Esophagus muscularis mucosa (tissue), 4 donors: Measurements from ENCODE around the gene EFCAB12. TPM values are rescaled to one million over a fixed set of nuclear protein-coding genes. Genes with fewer than 3 reads are reported as not detected.

ENCODE experiments used
- DNase-seq: peaks from one replicate; pipeline ENCODE4 v3.0.0-alpha.2; 2017; ENCODE audit errors: extremely low spot score
- H3K27ac ChIP-seq, 4 donors: fragments of 200-600 bp; sonication (generic); replicated peaks in 1 of 4; 1 replicate in 3 of 4; 2 replicates in 1 of 4; pipeline ENCODE4 v1.5.1; 2016 to 2019; ENCODE audit warnings: mild to moderate bottlenecking in 1 of 4
- H3K27me3 ChIP-seq, 4 donors: fragments of 200-600 bp; sonication (generic); one replicate each; pipeline versions ENCODE4 v1.5.1 to v1.6.0; 2016 to 2019
- H3K36me3 ChIP-seq, 4 donors: fragments of 200-600 bp; sonication (generic); one replicate each; pipeline ENCODE4 v1.5.1; 2016 to 2019
- H3K4me1 ChIP-seq, 4 donors: fragments of 200-600 bp; sonication (generic); one replicate each; pipeline ENCODE4 v1.5.1; 2016 to 2019
- H3K4me3 ChIP-seq, 4 donors: fragments of 200-600 bp; sonication (generic); 1 replicate in 2 of 4; 2 replicates in 2 of 4; pipeline ENCODE4 v1.5.1; 2016 to 2019; ENCODE audit warnings: mild to moderate bottlenecking in 4 of 4, moderate library complexity in 1 of 4
- H3K9me3 ChIP-seq, 4 donors: fragments of 200-600 bp; sonication (generic); 1 replicate in 3 of 4; 2 replicates in 1 of 4; pipeline ENCODE4 v1.5.1; 2016 to 2019
- EP300 ChIP-seq: sonication (generic); formaldehyde crosslinking; IDR thresholded peaks from one replicate; pipeline ENCODE4 v1.6.1; 2017; ENCODE audit warnings: antibody characterized with exemption
- POLR2A ChIP-seq: fragments of 450-650 bp; IDR thresholded peaks from one replicate; pipeline ENCODE4 v1.6.1; 2017; ENCODE audit warnings: antibody characterized with exemption, moderate library complexity, mild to moderate bottlenecking, low read depth
- POLR2AphosphoS5 ChIP-seq, 2 donors: sonication (generic); formaldehyde crosslinking; IDR thresholded peaks; one replicate each; pipeline ENCODE4 v1.6.1; 2017; ENCODE audit warnings: antibody characterized with exemption in 2 of 2
- WGBS: methylation state at CpG from one replicate; pipeline ENCODE4 v1.1.5; 2018; 5-methylcytosine and 5-hydroxymethylcytosine counted together
- intact Hi-C: fragments of 100-400 bp; cut with DNase I; formaldehyde crosslinking; loops from one replicate; pipeline ENCODE4 v1.15.1; 2023
- total RNA-seq, 4 donors: library from RNA; depleted of rRNA; stranded (reverse); fragments of >200 nt; gene quantifications; one replicate each; pipeline versions ENCODE4 v1.1.0 to v1.2.1, GENCODE V29; 2016
- TF ChIP-seq, protein P1 (sequence below), 3 experiments: fragments of 200-600 bp in 2 of 3; fragments of 450-650 bp in 1 of 3; sonication (generic) in 2 of 3; IDR thresholded peaks; one replicate each; pipeline ENCODE4 v1.5.1; 2017 to 2019; ENCODE audit warnings: antibody characterized with exemption in 3 of 3, mild to moderate bottlenecking in 2 of 3, moderate library complexity in 1 of 3

The EFCAB12 gene
- total RNA-seq, 4 donors from 2014 or later = 0.19 to 0.42 TPM; not detected in 2

DNA sequence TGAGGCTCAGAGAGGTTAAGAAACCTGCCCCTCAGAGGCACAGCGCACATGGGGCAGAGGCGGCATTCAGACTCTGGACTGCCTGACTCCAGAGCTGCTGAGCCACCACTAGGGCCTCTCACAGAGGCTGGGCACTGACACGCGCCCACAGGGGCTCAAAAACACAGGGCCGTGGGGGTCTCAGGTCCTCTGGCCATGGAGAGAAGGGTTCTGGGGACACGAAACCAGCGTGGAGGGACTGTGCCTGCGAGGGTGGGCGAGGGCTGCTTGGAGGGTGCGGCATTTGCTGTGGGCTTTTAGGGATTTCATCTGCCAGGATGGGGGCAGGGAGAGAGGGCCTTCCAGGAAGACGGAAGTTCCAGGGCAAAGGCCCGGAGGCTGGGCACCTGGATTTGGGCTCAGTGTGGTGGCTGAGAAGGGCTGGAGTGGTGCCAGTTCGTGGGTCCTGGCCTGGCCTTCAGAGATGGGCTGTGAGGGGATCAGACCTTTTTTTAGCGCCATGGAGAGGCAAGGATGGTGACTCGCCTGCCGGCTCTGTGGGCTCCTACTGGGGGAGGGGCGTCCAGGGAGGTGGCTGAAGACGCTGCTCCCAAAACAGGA, 69.6 kb downstream of the EFCAB12 start:
- no peaks in the 10 kb centered on the region for H3K9me3 ChIP-seq
- no peak for DNase-seq
- no peak for TF ChIP-seq POLR2AphosphoS5 (IDR thresholded peaks at IDR 0.05)
- no peak for TF ChIP-seq POLR2A
- TF ChIP-seq, protein P1, sequence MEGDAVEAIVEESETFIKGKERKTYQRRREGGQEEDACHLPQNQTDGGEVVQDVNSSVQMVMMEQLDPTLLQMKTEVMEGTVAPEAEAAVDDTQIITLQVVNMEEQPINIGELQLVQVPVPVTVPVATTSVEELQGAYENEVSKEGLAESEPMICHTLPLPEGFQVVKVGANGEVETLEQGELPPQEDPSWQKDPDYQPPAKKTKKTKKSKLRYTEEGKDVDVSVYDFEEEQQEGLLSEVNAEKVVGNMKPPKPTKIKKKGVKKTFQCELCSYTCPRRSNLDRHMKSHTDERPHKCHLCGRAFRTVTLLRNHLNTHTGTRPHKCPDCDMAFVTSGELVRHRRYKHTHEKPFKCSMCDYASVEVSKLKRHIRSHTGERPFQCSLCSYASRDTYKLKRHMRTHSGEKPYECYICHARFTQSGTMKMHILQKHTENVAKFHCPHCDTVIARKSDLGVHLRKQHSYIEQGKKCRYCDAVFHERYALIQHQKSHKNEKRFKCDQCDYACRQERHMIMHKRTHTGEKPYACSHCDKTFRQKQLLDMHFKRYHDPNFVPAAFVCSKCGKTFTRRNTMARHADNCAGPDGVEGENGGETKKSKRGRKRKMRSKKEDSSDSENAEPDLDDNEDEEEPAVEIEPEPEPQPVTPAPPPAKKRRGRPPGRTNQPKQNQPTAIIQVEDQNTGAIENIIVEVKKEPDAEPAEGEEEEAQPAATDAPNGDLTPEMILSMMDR (IDR thresholded peaks at IDR 0.05) = no peak
- TF ChIP-seq EP300 = no peak
- intact Hi-C loops = no loop called here
- H3K4me1 ChIP-seq = no peaks in the 10 kb centered on the region
- peaks cover 0 to 25% (median 0%) of the 10 kb centered on the region in 4 donors for H3K27me3 ChIP-seq
- H3K27ac ChIP-seq = no peak overlapping the region
- 7% methylated on average over 3 of the region's 18 CpGs for WGBS
- H3K4me3 ChIP-seq = no peak overlapping the region
- H3K36me3 ChIP-seq = no peaks in the 10 kb centered on the region

DNA sequence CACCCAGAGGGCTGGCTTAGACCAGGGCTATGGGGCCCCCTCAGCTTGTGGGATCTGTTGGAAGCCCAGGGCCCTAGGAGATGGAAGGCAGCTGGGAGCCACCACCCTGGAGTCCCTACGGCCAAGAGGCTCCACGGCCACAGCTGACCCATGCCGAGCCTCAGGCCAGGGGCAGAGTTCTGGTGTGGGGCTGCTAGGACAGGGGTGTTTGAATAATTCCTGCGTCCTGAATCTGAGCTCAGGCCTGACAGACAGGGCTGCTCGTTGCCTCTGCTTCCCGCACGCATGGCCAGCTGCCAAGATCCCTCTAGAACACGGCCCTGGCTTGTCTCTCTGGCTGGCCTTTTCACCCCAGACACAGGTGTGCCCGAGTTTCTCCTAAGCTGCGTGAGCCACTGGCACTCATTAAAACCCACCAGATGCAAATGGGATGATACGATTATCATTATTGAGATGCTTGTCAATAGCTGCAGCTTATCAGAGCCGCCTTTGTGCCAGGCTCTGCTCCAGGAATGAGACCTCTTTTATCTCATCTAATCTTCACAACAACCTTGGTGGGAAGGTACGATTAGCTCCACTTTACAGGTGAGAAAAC, 70.2 kb downstream of the EFCAB12 start:
- H3K27ac ChIP-seq = no peak overlapping the region
- H3K4me3 ChIP-seq = no peak overlapping the region
- TF ChIP-seq EP300 (no peak), POLR2AphosphoS5 (IDR thresholded peaks at IDR 0.05) (no peak), POLR2A (no peak)
- TF ChIP-seq, protein P1 (IDR thresholded peaks at IDR 0.05) = no peak
- 38% methylated on average over 6 of the region's 13 CpGs for WGBS
- no peak for DNase-seq
- no peaks in the 10 kb centered on the region for H3K9me3 ChIP-seq
- no peaks in the 10 kb centered on the region for H3K36me3 ChIP-seq
- H3K27me3 ChIP-seq = peaks cover 0 to 25% (median 0%) of the 10 kb centered on the region in 4 donors
- intact Hi-C loops = no loop called here
- H3K4me1 ChIP-seq = peaks cover 0 to 5% (median 1%) of the 10 kb centered on the region in 4 donors

DNA sequence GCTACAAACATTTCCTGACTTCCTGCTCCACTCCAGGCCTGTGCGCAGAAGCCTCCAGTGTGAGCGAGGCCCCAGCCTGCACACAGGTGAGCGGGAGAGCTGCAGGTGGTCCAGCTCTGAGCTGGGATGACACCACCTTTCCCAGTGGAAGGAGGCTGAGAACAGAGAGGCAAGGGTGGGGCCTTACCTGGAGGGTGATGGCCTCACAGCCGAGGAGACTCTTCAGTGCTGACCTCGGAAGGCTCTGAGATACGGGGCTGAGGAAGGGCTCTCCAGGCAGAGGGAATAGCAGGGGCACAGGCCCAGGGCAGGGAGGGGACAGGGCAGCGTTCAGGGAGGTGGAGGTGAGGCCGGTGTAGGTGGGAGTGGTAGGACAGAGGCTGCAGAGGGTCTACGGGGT, 70.8 kb downstream of the EFCAB12 start:
- DNase-seq = no peak
- no peak overlapping the region for H3K27ac ChIP-seq
- no peaks in the 10 kb centered on the region for H3K36me3 ChIP-seq
- WGBS = 87% methylated on average over 3 of the region's 9 CpGs
- H3K9me3 ChIP-seq = no peaks in the 10 kb centered on the region
- intact Hi-C loops = no loop called here
- peaks cover 0 to 25% (median 0%) of the 10 kb centered on the region in 4 donors for H3K27me3 ChIP-seq
- peaks cover 0 to 9% (median 4%) of the 10 kb centered on the region in 4 donors for H3K4me1 ChIP-seq
- TF ChIP-seq POLR2A (no peak), POLR2AphosphoS5 (IDR thresholded peaks at IDR 0.05) (no peak), EP300 (no peak)
- TF ChIP-seq, protein P1 (IDR thresholded peaks at IDR 0.05) = no peak
- H3K4me3 ChIP-seq = no peak overlapping the region

DNA sequence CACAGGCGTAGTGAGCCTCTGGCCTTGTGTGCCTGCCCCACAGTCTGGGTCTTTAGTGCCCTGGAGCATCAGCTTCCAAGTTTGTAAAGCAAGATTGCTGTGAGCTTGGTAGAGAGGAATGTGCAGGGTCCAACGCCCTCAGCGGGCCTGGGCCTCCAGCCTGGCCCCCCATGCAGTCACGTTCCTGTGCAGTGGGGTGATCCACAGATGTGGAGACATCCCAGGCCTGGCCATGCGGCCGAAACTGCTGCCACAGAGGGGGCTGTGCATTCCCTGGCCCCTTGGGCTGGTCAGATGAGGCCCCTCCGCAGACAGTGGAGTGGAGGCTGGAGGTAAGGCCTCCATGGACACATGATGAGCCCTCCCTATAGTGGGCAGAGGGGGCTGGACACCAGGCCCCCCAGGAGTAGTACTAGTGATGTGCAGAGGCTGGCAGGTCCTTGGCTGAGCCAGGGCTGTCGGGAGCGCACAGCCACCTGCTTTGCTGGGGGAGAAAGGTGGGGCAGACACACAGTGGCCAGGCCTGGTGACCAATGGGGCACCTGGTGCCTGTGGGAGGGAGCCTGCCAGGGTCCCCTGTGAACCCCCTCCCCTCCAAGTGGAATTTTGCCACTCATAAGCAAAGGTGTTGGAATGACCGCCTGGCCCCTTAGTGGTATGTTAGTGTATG, 71.5 kb downstream of the EFCAB12 start:
- no peak for DNase-seq
- Histone ChIP-seq H3K9me3 (no peaks in the 10 kb centered on the region), H3K4me3 (no peak overlapping the region), H3K27ac (no peak overlapping the region), H3K36me3 (no peaks in the 10 kb centered on the region), H3K27me3 (peaks cover 0 to 25% (median 0%) of the 10 kb centered on the region in 4 donors), H3K4me1 (peaks cover 0 to 12% (median 9%) of the 10 kb centered on the region in 4 donors)
- 100% methylated on average over 1 of the region's 10 CpGs for whole genome bisulfite sequencing
- TF ChIP-seq POLR2AphosphoS5 (IDR thresholded peaks at IDR 0.05) = no peak
- no peak for TF ChIP-seq EP300
- TF ChIP-seq, protein P1 (IDR thresholded peaks at IDR 0.05) = no peak
- no peak for TF ChIP-seq POLR2A
- intact Hi-C loops = no loop called here
